Osteocyte (in vitro differentiated cells): ENCODE data around the gene ZNF625. TPM values are rescaled to one million over a fixed set of nuclear protein-coding genes. Genes with fewer than 3 reads are reported as not detected.

Experiments used
- DNase-seq: peaks from one replicate; pipeline ENCODE4 v3.0.0; 2021; ENCODE audit warnings: mixed read lengths; ENCODE audit not compliant: unreplicated experiment; ENCODE audit errors: extremely low spot score
- H3K27ac Mint-ChIP-seq: one replicate; pipeline ENCODE4 v1.8.0; 2021; ENCODE audit warnings: mild to moderate bottlenecking, mixed read lengths; ENCODE audit not compliant: unreplicated experiment
- H3K27me3 Mint-ChIP-seq: one replicate; pipeline ENCODE4 v1.8.0; 2021; ENCODE audit warnings: mixed read lengths; ENCODE audit not compliant: unreplicated experiment
- H3K36me3 Mint-ChIP-seq: one replicate; pipeline ENCODE4 v1.8.0; 2021; ENCODE audit warnings: mixed read lengths; ENCODE audit not compliant: unreplicated experiment
- H3K4me1 Mint-ChIP-seq: one replicate; pipeline ENCODE4 v1.8.0; 2021; ENCODE audit warnings: mixed read lengths; ENCODE audit not compliant: unreplicated experiment
- H3K4me3 Mint-ChIP-seq: one replicate; pipeline ENCODE4 v1.8.0; 2021; ENCODE audit warnings: mild to moderate bottlenecking, moderate library complexity, mixed read lengths; ENCODE audit not compliant: unreplicated experiment
- H3K9me3 Mint-ChIP-seq: one replicate; pipeline ENCODE4 v1.8.0; 2021; ENCODE audit warnings: mixed read lengths; ENCODE audit not compliant: unreplicated experiment
- CTCF ChIP-seq: fragments of 200-600 bp; sonication (generic); IDR thresholded peaks from 2 replicates; pipeline ENCODE4 v1.5.0; 2021; ENCODE audit warnings: antibody characterized with exemption, mild to moderate bottlenecking, moderate library complexity
- total RNA-seq: library from RNA; stranded (reverse); gene quantifications from 2 replicates; pipeline ENCODE4 v1.2.1, GENCODE V29; 2021

ZNF625 gene
- total RNA-seq, 1 donor from 2014 or later, result 11.6 TPM

GRCh38 chr19:12163826-12164225 lies 7.3 kb upstream of the ZNF625 start:
- peak overlapping the region; percentile 87 for H3K4me3 Mint-ChIP-seq
- no peaks in the 10 kb centered on the region for H3K9me3 Mint-ChIP-seq
- no peak for DNase-seq
- H3K36me3 Mint-ChIP-seq, result peaks cover 10% of the 10 kb centered on the region
- H3K4me1 Mint-ChIP-seq, result peaks cover 31% of the 10 kb centered on the region
- no peaks in the 10 kb centered on the region for H3K27me3 Mint-ChIP-seq
- peak overlapping the region; percentile 99 for H3K27ac Mint-ChIP-seq
- no peak for TF ChIP-seq CTCF

GRCh38 chr19:12162882-12163806 lies 6.6 kb upstream of the ZNF625 start, which contains the start of gene ZNF136:
TSS of gene ZNF136 (plus strand) at chr19:12163096. CDS start at chr19:12163204, 108 bp downstream.
- Mint-ChIP-seq H3K4me1 (peaks cover 31% of the 10 kb centered on the region), H3K9me3 (no peaks in the 10 kb centered on the region), H3K27ac (peak within 1 kb of the TSS; percentile 99), H3K27me3 (no peaks in the 10 kb centered on the region), H3K4me3 (peak within 1 kb of the TSS; percentile 87), H3K36me3 (peaks cover 8% of the 10 kb centered on the region)
- DNase-seq, result peak; percentile 97
- no peak for TF ChIP-seq CTCF

GRCh38 chr19:12162513-12162881 lies 6.0 kb upstream of the ZNF625 start:
- peak overlapping the region; percentile 99 for H3K27ac Mint-ChIP-seq
- peaks cover 8% of the 10 kb centered on the region for H3K36me3 Mint-ChIP-seq

GRCh38 chr19:12159773-12160414 lies 3.4 kb upstream of the ZNF625 start:
- no peak for DNase-seq
- no peak for TF ChIP-seq CTCF
- peaks cover 3% of the 10 kb centered on the region for H3K36me3 Mint-ChIP-seq
- H3K4me3 Mint-ChIP-seq, result no peak overlapping the region
- H3K27ac Mint-ChIP-seq, result no peak overlapping the region
- peaks cover 33% of the 10 kb centered on the region for H3K4me1 Mint-ChIP-seq
- H3K9me3 Mint-ChIP-seq, result no peaks in the 10 kb centered on the region
- no peaks in the 10 kb centered on the region for H3K27me3 Mint-ChIP-seq

More at GRCh38 chr19:12162513-12162881, 6.0 kb upstream of the ZNF625 start:
- peaks cover 31% of the 10 kb centered on the region for H3K4me1 Mint-ChIP-seq
- no peaks in the 10 kb centered on the region for H3K9me3 Mint-ChIP-seq
- peak overlapping the region; percentile 87 for H3K4me3 Mint-ChIP-seq
- H3K27me3 Mint-ChIP-seq, result no peaks in the 10 kb centered on the region
- TF ChIP-seq CTCF, result no peak
- DNase-seq, result no peak

- peak overlapping the region; percentile 96 for H3K27ac Mint-ChIP-seq
- no peak for TF ChIP-seq CTCF
- DNase-seq, result no peak
- peak overlapping the region; percentile 92 for H3K4me3 Mint-ChIP-seq
- peaks cover 3% of the 10 kb centered on the region for H3K9me3 Mint-ChIP-seq
- H3K4me1 Mint-ChIP-seq, result peaks cover 20% of the 10 kb centered on the region
- H3K36me3 Mint-ChIP-seq, result peaks cover 31% of the 10 kb centered on the region
- no peaks in the 10 kb centered on the region for H3K27me3 Mint-ChIP-seq
Measured at GRCh38 chr19:12155324-12155860, 1.1 kb downstream of the ZNF625 start.
